Esophagus squamous epithelium (tissue), 4 donors: Measurements from ENCODE around the gene NPEPPS.
"Not testable (repeated sequence)": the region's sequence is repeated elsewhere in the genome, so short reads cannot be mapped to it uniquely, and the experiment has no call there.

Experiments used
- CTCF ChIP-seq, 6 experiments: fragments of 450-650 bp in 4 of 6; fragments of 200-600 bp in 2 of 6; sonication (generic) in 2 of 6; IDR thresholded peaks; one replicate each; pipeline ENCODE4 v1.5.1; 2016 to 2019; ENCODE audit warnings: antibody characterized with exemption in 6 of 6, mild to moderate bottlenecking in 4 of 6, moderate library complexity in 4 of 6
- POLR2A ChIP-seq, 4 donors: fragments of 450-650 bp; IDR thresholded peaks; one replicate each; pipeline ENCODE4 v1.6.1; 2017; ENCODE audit warnings: antibody characterized with exemption in 4 of 4, mild to moderate bottlenecking in 4 of 4, moderate library complexity in 3 of 4

- TF ChIP-seq CTCF, POLR2A (IDR thresholded peaks at IDR 0.05): not testable (repeated sequence)
Measured at GRCh38 chr17:47531233-47531820, 419 bp downstream of the NPEPPS start.
